ENCODE results near the gene CABP4. TPM values are rescaled to one million over a fixed set of nuclear protein-coding genes. Genes with fewer than 3 reads are reported as not detected.
"Not testable (repeated sequence)": the region's sequence is repeated elsewhere in the genome, so short reads cannot be mapped to it uniquely, and the experiment has no call there.

CABP4 gene
- total RNA-seq, 4 donors from 2014 or later, result 0.65 to 4.6 (median 3.0) TPM

GRCh38 chr11:67463186-67463585 is 8.0 kb downstream of the CABP4 start:
- ATAC-seq (ENCODE audit: low FRiP score) (no peak), DNase-seq (ENCODE audit: low spot score) (no peak)
- TF ChIP-seq CTCF (IDR thresholded peaks at IDR 0.05), result no peak

- TF ChIP-seq CTCF (IDR thresholded peaks at IDR 0.05), result no peak
- ATAC-seq (ENCODE audit: low FRiP score) (no peak), DNase-seq (ENCODE audit: low spot score) (no peak)
Observed at GRCh38 chr11:67463680-67464410, 8.7 kb downstream of the CABP4 start.

GRCh38 chr11:67464411-67465188 is 9.4 kb downstream of the CABP4 start:
- DNase-seq (ENCODE audit: low spot score) (peak; percentile 63), ATAC-seq (ENCODE audit: low FRiP score) (peak; percentile 65)
- TF ChIP-seq CTCF (IDR thresholded peaks at IDR 0.05), result no peak

GRCh38 chr11:67465189-67465510 is 10.0 kb downstream of the CABP4 start:
- ATAC-seq (ENCODE audit: low FRiP score), result no peak
- DNase-seq (ENCODE audit: low spot score), result no peak
- no peak for TF ChIP-seq CTCF (IDR thresholded peaks at IDR 0.05)

- ATAC-seq (ENCODE audit: low FRiP score); DNase-seq (ENCODE audit: low spot score): not testable (repeated sequence)
Observed at GRCh38 chr11:67465530-67465929, 10.4 kb downstream of the CABP4 start.

GRCh38 chr11:67466367-67466766 is 11.2 kb downstream of the CABP4 start:
- DNase-seq (ENCODE audit: low spot score), result no peak
- no peak for TF ChIP-seq CTCF (IDR thresholded peaks at IDR 0.05)
- no peak for ATAC-seq (ENCODE audit: low FRiP score)

- no peak for ATAC-seq (ENCODE audit: low FRiP score)
- no peak for TF ChIP-seq CTCF (IDR thresholded peaks at IDR 0.05)
Observed at GRCh38 chr11:67466962-67467771, 12.0 kb downstream of the CABP4 start.

More at GRCh38 chr11:67466962-67467771, 12.0 kb downstream of the CABP4 start:
- no peak for DNase-seq (ENCODE audit: low spot score)

Measured in omental fat pad (tissue), 4 donors.